HG02943 (cell line): Measurements from ENCODE around the gene ACSF2.
"Not testable (repeated sequence)": the region's sequence is repeated elsewhere in the genome, so short reads cannot be mapped to it uniquely, and the experiment has no call there.

Source experiments
- ATAC-seq: cut with Tn5 transposase; IDR thresholded peaks from one replicate; pipeline ENCODE4 v1.9.1; 2021; ENCODE audit warnings: mild to moderate bottlenecking, low read depth, moderate library complexity; ENCODE audit not compliant: unreplicated experiment

ACSF2 gene

GRCh38 chr17:50407921-50408320, 18.1 kb upstream of the ACSF2 start:
- no peak for ATAC-seq

GRCh38 chr17:50412188-50412732, 13.8 kb upstream of the ACSF2 start:
- no peak for ATAC-seq

GRCh38 chr17:50414808-50415207, 11.2 kb upstream of the ACSF2 start:
- ATAC-seq: no peak

DNA sequence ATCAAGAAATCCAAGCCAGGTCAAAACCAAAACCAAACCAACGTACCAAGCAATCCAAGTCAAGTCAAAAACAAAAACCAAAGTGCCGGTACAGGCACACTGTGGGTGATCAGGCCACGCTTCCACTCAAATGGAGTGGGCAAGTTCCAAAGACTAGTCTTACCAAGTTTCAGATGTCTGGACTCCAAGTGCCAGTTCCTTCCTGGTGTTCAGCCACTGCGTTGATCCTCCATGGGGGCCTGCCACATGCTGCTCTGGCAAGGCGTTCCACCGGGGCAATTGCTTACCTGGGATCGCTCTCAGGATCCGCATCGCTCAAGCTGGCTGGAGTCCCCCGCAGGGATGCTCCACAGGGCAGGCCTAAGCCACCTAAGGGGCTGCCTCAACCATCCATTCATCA, 6.4 kb upstream of the ACSF2 start:
- not testable (repeated sequence) for ATAC-seq

DNA sequence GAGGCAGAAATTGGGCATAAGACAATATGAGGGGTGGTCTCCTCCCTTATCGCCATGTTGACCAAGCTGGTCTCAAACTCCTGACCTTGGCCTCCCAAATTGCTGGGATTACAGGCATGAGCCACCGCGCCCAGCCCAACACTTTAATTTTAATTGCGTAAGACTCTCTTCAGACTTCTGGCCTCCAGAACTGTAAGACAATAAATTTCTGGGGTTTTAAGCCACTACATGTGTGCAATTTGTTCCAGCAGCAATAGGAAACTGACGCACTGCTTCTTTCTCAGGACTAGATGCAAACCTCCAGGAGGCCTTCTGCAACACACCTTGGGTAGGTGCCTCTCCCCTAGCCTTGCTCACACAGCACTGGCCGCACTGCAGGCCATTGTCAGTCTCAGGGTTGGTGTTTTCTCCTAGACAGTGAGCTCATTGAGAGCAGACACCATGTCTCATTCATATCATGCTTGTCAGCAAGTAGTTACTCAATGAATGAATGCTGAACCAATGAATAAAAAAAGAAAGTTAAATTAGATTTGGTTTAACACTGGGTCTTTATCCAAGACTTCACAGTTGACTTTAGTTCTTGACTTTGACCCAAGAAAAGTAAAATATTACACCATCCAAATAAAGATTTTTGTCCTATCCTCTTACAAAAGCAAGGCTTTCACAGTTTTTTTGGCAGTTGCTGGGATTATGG, 5.5 kb upstream of the ACSF2 start:
- no peak for ATAC-seq

DNA sequence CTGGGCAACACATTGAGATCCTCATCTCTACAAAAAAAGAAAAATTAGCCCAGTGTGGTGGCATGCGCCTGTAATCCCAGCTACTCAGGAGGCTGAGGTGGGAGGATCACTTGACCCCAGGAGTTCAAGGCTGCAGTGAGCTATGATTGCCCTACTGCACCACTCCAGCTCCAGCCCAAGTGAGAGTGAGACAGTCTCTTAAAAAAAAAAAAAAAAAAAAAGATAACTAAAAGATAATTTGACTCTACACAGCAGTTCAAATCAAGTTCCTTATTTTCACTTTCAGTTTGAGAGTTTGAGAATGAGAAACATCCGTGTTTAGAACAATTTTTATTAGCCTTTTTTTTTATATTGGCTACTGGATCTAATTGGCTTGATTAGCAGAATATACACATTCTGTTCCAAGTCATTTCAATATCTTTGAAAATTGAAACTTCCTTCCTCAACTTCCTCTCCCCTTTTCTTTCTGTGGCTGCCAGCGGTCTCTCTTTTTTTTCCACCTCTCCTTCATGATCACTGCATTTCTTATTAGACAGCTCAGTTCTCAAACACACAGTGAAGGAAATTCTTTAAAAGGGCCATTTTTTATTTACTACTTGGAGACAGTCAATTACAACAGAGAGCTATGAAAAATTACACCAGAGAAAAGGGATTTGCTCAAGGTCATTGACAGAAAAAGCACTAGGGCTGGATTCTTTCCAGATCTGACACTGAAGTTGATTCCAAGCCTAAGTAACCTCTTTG, 4.5 kb upstream of the ACSF2 start:
- no peak for ATAC-seq

DNA sequence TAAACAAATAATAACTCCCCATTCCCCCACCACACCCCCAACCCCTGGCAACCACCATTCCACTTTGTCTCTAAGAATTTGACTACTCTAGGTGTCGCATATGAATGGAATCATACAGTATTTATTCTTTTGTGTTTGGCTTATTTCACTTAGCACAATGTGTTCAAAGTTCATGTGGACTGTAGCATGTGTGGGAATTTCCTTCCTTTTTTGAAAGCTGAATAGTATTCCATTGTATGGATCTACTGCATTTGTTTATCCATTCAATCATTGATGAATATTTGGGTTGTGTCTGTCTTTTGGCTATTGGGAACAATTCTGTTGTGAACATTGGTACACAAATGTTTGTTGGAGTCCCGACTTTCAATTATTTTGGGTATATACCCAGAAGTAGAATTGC, 3.3 kb upstream of the ACSF2 start:
- ATAC-seq: no peak

GRCh38 chr17:50423553-50424159, 2.4 kb upstream of the ACSF2 start:
- ATAC-seq: no peak

- ATAC-seq: no peak
Measured at GRCh38 chr17:50424246-50424995, 1.6 kb upstream of the ACSF2 start.

DNA sequence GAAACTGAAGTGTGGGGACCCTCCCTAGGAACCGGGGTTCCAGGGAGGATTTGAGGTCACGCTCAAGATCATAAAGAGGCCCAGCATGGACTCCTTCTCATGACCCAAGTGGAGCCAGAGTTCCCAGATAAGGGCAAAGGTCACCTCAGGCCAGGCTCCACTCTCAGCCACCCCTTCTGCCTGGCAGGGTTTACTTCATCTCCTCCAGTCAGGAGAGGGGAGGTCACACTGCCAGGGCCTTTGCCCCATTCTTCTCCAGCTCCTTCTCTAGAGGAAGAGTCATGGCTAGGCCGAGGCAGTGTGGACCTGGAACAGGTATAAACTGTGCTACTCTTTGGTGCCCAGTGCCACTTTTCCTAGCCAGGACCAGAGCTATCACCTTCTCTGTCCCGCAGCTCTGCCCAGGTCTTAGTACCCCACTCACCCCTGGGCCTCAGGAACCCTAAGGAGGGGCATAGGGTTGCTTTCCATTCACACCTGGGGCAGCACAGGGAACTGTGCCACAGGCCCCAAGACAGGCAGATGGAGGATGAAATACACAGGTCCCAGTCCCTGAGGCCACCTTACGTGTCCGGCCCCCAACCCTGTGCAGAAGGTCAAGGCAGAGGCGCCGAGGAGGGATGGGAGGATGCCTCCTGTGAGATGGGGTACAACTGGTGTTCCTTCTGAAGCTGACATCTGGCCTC, 879 bp upstream of the ACSF2 start:
- no peak for ATAC-seq

DNA sequence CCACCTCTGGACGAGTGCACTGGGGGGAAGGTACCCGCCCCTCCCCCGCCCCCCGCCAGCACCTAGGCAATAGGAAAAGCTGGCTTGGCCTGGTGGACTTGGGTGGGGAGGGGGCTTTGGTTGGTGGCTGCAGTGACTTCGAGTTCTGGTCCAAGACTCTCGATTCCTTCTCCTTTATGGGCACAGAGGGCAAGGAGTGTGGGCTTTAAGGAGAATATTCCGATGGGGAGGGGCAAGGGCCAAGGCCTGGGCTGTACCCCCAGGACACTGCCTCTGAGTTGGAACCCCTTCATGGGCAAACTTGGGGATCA, 409 bp downstream of the ACSF2 start:
- ATAC-seq: no peak

- no peak for ATAC-seq
Measured at GRCh38 chr17:50426814-50427787, 1.1 kb downstream of the ACSF2 start.

DNA sequence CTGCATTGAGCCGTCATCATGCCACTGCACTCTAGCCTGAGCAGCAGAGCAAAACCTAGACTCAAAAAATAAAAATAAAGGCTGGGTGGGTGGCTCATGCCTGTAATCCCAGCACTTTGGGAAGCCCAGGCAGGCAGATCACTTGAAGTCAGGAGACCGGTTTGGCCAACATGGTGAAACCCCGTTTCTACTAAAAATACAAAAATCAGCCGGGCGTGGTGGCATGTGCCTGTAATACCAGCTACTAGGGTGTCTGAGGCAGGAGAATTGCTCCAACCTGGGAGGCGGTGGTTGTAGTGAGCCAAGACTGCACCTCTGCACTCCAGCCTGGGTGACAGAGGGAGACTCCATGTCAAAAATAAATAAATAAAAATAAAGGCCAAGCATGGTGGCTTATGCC, 2.1 kb downstream of the ACSF2 start:
- ATAC-seq: not testable (repeated sequence)

GRCh38 chr17:50428831-50429424, 2.9 kb downstream of the ACSF2 start:
- ATAC-seq: no peak

DNA sequence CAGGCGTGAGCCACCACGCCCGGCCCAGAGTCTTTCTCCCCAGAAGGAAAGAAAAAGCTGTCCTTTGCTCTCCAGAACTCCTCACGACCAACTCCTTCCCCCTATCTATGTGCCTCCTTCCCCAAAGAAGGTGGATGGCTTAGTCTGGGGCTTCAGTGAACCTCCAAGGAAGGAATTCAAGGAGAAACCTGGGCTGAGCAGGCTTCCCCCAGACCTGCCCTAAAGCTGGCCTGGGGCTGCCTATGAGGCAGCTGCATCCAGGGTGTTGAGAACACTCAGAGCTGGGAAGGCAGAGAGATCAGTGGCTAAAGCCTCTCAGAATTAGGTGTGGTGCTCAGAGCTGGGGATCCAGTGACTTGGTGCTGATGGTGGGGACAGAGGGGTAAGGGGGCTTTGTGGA, 3.8 kb downstream of the ACSF2 start:
- ATAC-seq: no peak

GRCh38 chr17:50430821-50431618, 5.0 kb downstream of the ACSF2 start:
- ATAC-seq: no peak

DNA sequence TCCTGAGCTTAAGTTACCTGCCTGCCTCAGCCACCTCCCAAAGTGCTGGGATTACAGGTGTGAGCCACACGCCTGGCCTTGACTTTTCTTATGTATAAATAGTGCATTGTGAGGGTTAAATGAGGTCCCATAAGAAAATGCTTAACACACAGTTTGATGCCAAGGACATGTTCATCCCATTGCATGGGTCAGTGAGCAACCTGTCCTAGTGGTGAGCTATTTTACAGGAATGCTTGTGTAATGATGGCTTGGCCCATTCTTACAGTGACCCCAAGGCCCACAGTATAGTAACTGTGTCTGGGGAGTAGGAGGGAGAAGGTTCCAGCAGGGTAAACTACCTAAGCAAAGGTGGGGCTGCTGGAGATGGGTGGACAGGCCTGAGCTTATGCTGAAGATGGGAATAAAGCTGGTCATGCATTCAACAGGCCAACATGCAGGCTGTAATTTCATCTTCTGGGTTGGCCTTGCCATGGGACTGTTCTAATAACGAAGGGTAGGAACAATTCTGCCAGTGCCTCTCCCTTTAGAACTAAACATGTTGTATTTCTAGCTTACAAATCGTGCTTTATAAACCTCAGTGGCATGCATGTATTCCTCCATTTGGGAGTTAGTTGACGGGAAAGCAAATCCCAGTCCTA, 6.2 kb downstream of the ACSF2 start:
- no peak for ATAC-seq

DNA sequence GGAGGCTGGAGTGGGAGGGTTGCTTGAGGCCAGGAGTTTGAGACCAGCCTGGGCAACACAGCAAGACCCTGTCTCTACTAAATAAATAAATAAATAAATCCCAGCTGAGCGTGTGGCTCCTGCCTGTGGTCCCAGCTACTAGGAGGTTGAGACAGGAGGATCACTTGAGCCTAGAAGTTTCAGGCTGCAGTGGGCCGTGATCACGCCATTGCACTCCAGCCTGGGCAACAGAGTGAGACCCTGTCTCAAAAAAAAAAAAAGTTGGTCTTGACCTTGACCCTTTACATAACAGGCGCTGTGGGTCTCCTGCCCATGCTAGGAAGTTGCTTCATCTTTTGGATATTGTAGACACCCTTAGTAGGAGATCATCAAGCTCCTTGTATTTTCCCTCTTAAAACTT, 11.4 kb downstream of the ACSF2 start:
- no peak for ATAC-seq
